IMR-90 (cell line): Measurements from ENCODE around the gene ZFAND6. TPM values are rescaled to one million over a fixed set of nuclear protein-coding genes. Genes with fewer than 3 reads are reported as not detected.

Source experiments
- ATAC-seq: fragments of 200-7000 bp; cut with Tn5 transposase; 2 replicates; pipeline ENCODE4 v1.9.1; 2020; ENCODE audit warnings: low read depth, mild to moderate bottlenecking, moderate library complexity
- BruUV-seq: library from RNA; stranded (reverse); fragments of 400-500 nt; replicated peaks from 2 replicates; lab custom pipeline; 2021; lab: Mats Ljungman, UMichigan
- CTCF ChIA-PET: fragments of 300-600 bp; formaldehyde crosslinking; extraction: SDS; loops from one replicate; lab custom pipeline; 2021; ENCODE audit warnings: antibody characterized with exemption; lab: Yijun Ruan, JAX
- POLR2A ChIA-PET: fragments of 300-600 bp; sonication (Branson Sonifier 250); formaldehyde crosslinking; loops from one replicate; lab custom pipeline; 2022; ENCODE audit warnings: antibody characterized with exemption; ENCODE audit not compliant: unreplicated experiment; lab: Charles Lee
- DNase-seq: peaks from one replicate; pipeline ENCODE4 v3.0.0; 2013
- H2AFZ ChIP-seq: replicated peaks from 2 replicates; pipeline ENCODE3; 2013; ENCODE audit warnings: low read length, mild to moderate bottlenecking; ENCODE audit not compliant: poor library complexity
- H2AK5ac ChIP-seq: 2 replicates; pipeline ENCODE4 v1.6.1; 2013; ENCODE audit warnings: low read depth, low read length, inconsistent platforms
- H2AK9ac ChIP-seq: replicated peaks from 2 replicates; pipeline ENCODE3; 2013; ENCODE audit warnings: mild to moderate bottlenecking, low read depth, low read length, moderate library complexity; ENCODE audit not compliant: poor library complexity
- H2BK120ac ChIP-seq: 2 replicates; pipeline ENCODE4 v1.6.1; 2013; ENCODE audit warnings: low read depth, low read length, inconsistent platforms
- H2BK15ac ChIP-seq: 3 replicates; pipeline ENCODE4 v1.6.1; 2013; ENCODE audit warnings: low read depth, low read length, inconsistent platforms
- H2BK20ac ChIP-seq: 2 replicates; pipeline ENCODE4 v1.6.1; 2013; ENCODE audit warnings: low read depth, mild to moderate bottlenecking, inconsistent platforms, low read length, moderate library complexity
- H2BK5ac ChIP-seq: 2 replicates; pipeline ENCODE4 v1.6.1; 2013; ENCODE audit warnings: mild to moderate bottlenecking, low read depth, low read length, inconsistent platforms; ENCODE audit not compliant: poor library complexity, severe bottlenecking
- H3K14ac ChIP-seq: replicated peaks from 2 replicates; pipeline ENCODE4 v1.6.1; 2013; ENCODE audit warnings: low read depth, low read length, inconsistent platforms
- H3K18ac ChIP-seq: 2 replicates; pipeline ENCODE4 v1.6.1; 2013; ENCODE audit warnings: low read depth, low read length, control low read depth
- H3K23ac ChIP-seq: 2 replicates; pipeline ENCODE4 v1.6.1; 2013; ENCODE audit warnings: low read depth, low read length, inconsistent platforms
- H3K27ac ChIP-seq: 2 replicates; pipeline ENCODE4 v1.5.1; 2013; ENCODE audit warnings: mild to moderate bottlenecking, control low read depth, low read length; ENCODE audit not compliant: insufficient read depth
- H3K27me3 ChIP-seq: 2 replicates; pipeline ENCODE4 v1.6.1; 2013; ENCODE audit warnings: low read length; ENCODE audit not compliant: control insufficient read depth, insufficient read depth
- H3K36me3 ChIP-seq: 2 replicates; pipeline ENCODE4 v1.6.1; 2013; ENCODE audit warnings: low read length, mixed read lengths; ENCODE audit not compliant: control insufficient read depth, insufficient read depth
- H3K4ac ChIP-seq: 2 replicates; pipeline ENCODE4 v1.6.1; 2013; ENCODE audit warnings: low read depth, low read length, inconsistent platforms
- H3K4me1 ChIP-seq: 2 replicates; pipeline ENCODE4 v1.6.1; 2013; ENCODE audit warnings: low read length, mixed read lengths; ENCODE audit not compliant: control insufficient read depth, insufficient read depth
- H3K4me2 ChIP-seq: 2 replicates; pipeline ENCODE4 v1.6.1; 2013; ENCODE audit warnings: low read depth, mild to moderate bottlenecking, control low read depth, low read length, moderate library complexity
- H3K4me3 ChIP-seq: 2 replicates; pipeline ENCODE4 v1.5.1; 2013; ENCODE audit warnings: low read depth, mild to moderate bottlenecking, control low read depth, low read length, moderate library complexity; ENCODE audit not compliant: insufficient read depth
- H3K56ac ChIP-seq: 2 replicates; pipeline ENCODE4 v1.6.1; 2013; ENCODE audit warnings: low read length, inconsistent platforms; ENCODE audit not compliant: insufficient read depth; ENCODE audit errors: extremely low read depth
- H3K79me1 ChIP-seq, 2 experiments: 2 replicates each; pipeline ENCODE4 v1.6.1; 2013; ENCODE audit warnings: low read length in 2 of 2, inconsistent platforms in 1 of 2, low read depth in 1 of 2
- H3K9ac ChIP-seq: 2 replicates; pipeline ENCODE4 v1.6.1; 2013; ENCODE audit warnings: low read depth, low read length, control low read depth
- H3K9me1 ChIP-seq: 2 replicates; pipeline ENCODE4 v1.6.1; 2013; ENCODE audit warnings: low read length, inconsistent platforms; ENCODE audit not compliant: insufficient read depth
- H3K9me3 ChIP-seq: 2 replicates; pipeline ENCODE4 v1.6.1; 2013; ENCODE audit warnings: low read length; ENCODE audit not compliant: control insufficient read depth, insufficient read depth
- H4K20me1 ChIP-seq: 2 replicates; pipeline ENCODE4 v1.6.1; 2013; ENCODE audit warnings: low read length, inconsistent platforms; ENCODE audit not compliant: insufficient read depth
- H4K5ac ChIP-seq: 2 replicates; pipeline ENCODE4 v1.6.1; 2013; ENCODE audit warnings: mild to moderate bottlenecking, low read depth, low read length, control low read depth
- H4K8ac ChIP-seq, 2 experiments: 2 replicates each; pipeline ENCODE4 v1.6.1; 2013; ENCODE audit warnings: low read depth in 2 of 2, low read length in 2 of 2, control low read depth in 1 of 2, inconsistent platforms in 1 of 2
- H4K91ac ChIP-seq: 2 replicates; pipeline ENCODE4 v1.6.1; 2013; ENCODE audit warnings: low read depth, low read length, inconsistent platforms; ENCODE audit not compliant: insufficient read depth
- BHLHE40 ChIP-seq: fragments of 150-350 bp; IDR thresholded peaks from 2 replicates; pipeline ENCODE4 v1.6.1; 2016; ENCODE audit warnings: mild to moderate bottlenecking, low read depth, low read length
- CTCF ChIP-seq: conservative IDR thresholded peaks from 2 replicates; pipeline ENCODE4 v1.5.1; 2012; ENCODE audit warnings: mild to moderate bottlenecking, low read depth, low read length, improper control_type of control experiment
- FOS ChIP-seq: fragments of 150-350 bp; IDR thresholded peaks from 2 replicates; pipeline ENCODE4 v1.6.1; 2016; ENCODE audit warnings: low read depth, low read length
- MXI1 ChIP-seq: IDR thresholded peaks from 2 replicates; pipeline ENCODE4 v1.6.1; 2012; ENCODE audit warnings: low read depth, mild to moderate bottlenecking, low read length, moderate library complexity, borderline replicate concordance
- RAD21 ChIP-seq: IDR thresholded peaks from 2 replicates; pipeline ENCODE4 v1.6.1; 2012; ENCODE audit warnings: low read length, improper control_type of control experiment
- WGBS, 2 experiments: methylation state at CpG; one replicate each; pipeline versions ENCODE4 v1.1.5 to v1.1.7; 2013; ENCODE audit warnings: missing lambda C conversion rate in 2 of 2; ENCODE audit not compliant: insufficient read length in 1 of 2; ENCODE audit errors: extremely low coverage in 2 of 2; 5-methylcytosine and 5-hydroxymethylcytosine counted together
- dilution Hi-C: fragments of 300-500 bp; cut with HindIII; formaldehyde crosslinking; loops from one replicate; pipeline ENCODE4 v1.14.3; 2018; ENCODE audit warnings: low sequenced_read_pairs; ENCODE audit not compliant: unreplicated experiment
- in situ Hi-C: fragments of 300-500 bp; cut with MboI; formaldehyde crosslinking; loops from 3 replicates; pipeline ENCODE4 v1.14.3; 2019; ENCODE audit warnings: low sequenced_read_pairs, inconsistent platforms, mixed read lengths
- intact Hi-C: fragments of 100-400 bp; cut with micrococcal nuclease; formaldehyde crosslinking; loops from 2 replicates; pipeline ENCODE4 v1.10.0; 2022
- polyA plus RNA-seq, 3 experiments: library from polyadenylated mRNA; depleted of rRNA; stranded (reverse); fragments of >200 nt; gene quantifications; 2 replicates each; pipeline ENCODE4 v1.2.3, GENCODE V29; 2012; ENCODE audit warnings: low replicate concordance in 1 of 3
- total RNA-seq: library from RNA; depleted of rRNA; stranded (reverse); fragments of >200 nt; gene quantifications from 2 replicates; pipeline ENCODE4 v1.2.3, GENCODE V29; 2012

Gene ZFAND6
- total and polyA plus RNA-seq, 2 of the 4 experiments (the other 2 are of a cell fraction) = 77.5 to 96.4 TPM

DNA sequence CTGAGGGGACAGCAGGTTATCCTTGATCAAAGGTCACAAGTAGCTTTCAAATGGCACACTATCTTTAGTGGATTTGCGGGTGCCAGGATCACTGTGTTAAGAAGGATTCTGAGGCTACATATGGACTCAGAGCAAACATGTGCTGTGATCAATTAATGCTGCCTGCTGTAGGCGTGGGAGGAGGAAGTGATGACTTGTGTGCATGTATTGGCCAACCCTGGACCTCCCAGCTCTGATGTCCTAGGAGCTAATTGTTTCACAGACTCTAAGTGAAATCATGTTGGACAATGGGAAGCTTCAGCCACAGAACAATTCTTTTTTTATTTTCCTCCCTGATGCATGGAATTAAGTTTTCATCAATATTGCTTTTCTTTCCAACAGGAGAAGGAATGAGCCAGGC, 117.7 kb downstream of the ZFAND6 start:
- in situ Hi-C loops (loop anchor here (10.0 kb wide), 1 partner anchor 272 kb away; no protein-coding TSS in a partner anchor), intact Hi-C loops (loop anchor here (10.0 kb wide), 1 partner anchor 252 kb away; no protein-coding TSS in a partner anchor), dilution Hi-C loops (no loop called here)
- no peak overlapping the region for H3K14ac ChIP-seq
- H3K9ac ChIP-seq = no peak overlapping the region
- H3K9me3 ChIP-seq = no peaks in the 10 kb centered on the region; the same call in 1 of the 2 replicates
- no peak overlapping the region for H2BK120ac ChIP-seq
- no peak for DNase-seq
- no peak overlapping the region for H3K56ac ChIP-seq
- no peak overlapping the region for H2AFZ ChIP-seq
- H3K9me1 ChIP-seq = peaks cover 38% of the 10 kb centered on the region
- H4K5ac ChIP-seq = no peak overlapping the region
- H3K4me1 ChIP-seq = peaks cover 20% of the 10 kb centered on the region
- ChIA-PET POLR2A (no interaction called here), CTCF (no interaction called here)
- H3K4ac ChIP-seq = no peak overlapping the region
- WGBS, 2 experiments = no CpG with 5 or more reads among the region's 2 CpGs
- H3K4me2 ChIP-seq = no peak overlapping the region
- H2BK15ac ChIP-seq = peak overlapping the region; percentile 65; the same call in 1 of the 3 replicates
- H3K23ac ChIP-seq = no peak overlapping the region
- no peaks in the 10 kb centered on the region for H3K27me3 ChIP-seq
- H3K79me1 ChIP-seq = peaks cover 3 to 25% of the 10 kb centered on the region in 2 experiments
- no peak overlapping the region for H3K4me3 ChIP-seq
- no peak overlapping the region for H4K8ac ChIP-seq
- peaks cover 25% of the 10 kb centered on the region for H3K36me3 ChIP-seq
- no peak overlapping the region for H3K18ac ChIP-seq
- H2AK5ac ChIP-seq = 0 out of 2 replicates have a peak overlapping the region, but pooled peaks have one; percentile 6
- no peak for ATAC-seq
- H3K27ac ChIP-seq = no peak overlapping the region
- no peak overlapping the region for H2BK5ac ChIP-seq
- no TSS peak for BruUV-seq
- no peak for TF ChIP-seq RAD21
- no peak for TF ChIP-seq CTCF
- TF ChIP-seq FOS = no peak
- TF ChIP-seq BHLHE40 = no peak
- TF ChIP-seq MXI1 = no peak
- H4K91ac ChIP-seq = no peak overlapping the region
- no peak overlapping the region for H2BK20ac ChIP-seq
- no peak overlapping the region for H2AK9ac ChIP-seq
- H4K20me1 ChIP-seq = 0 out of 2 replicates have a peak, but pooled peaks cover 8% of the 10 kb centered on the region
